ENCODE data around the gene TFF2.

Gene TFF2

GRCh38 chr21:42350927-42351426 is at the start of gene TFF2:
TFF2 (minus strand) TSS chr21:42350994; CDS start chr21:42350957, 37 bp downstream.
- Histone ChIP-seq H3K9ac (ENCODE audit: low read depth, low read length) (no peak within 1 kb of the TSS), H3K36me3 (ENCODE audit: insufficient read depth, low read length) (no peaks in the 10 kb centered on the region), H3K4me1 (ENCODE audit: insufficient read depth, low read length) (no peaks in the 10 kb centered on the region), H3K9me3 (ENCODE audit: control insufficient read depth, insufficient read depth, low read length) (no peaks in the 10 kb centered on the region)

- no peak overlapping the region for H3K9ac ChIP-seq (ENCODE audit: low read depth, low read length)
- H3K9me3 ChIP-seq (ENCODE audit: control insufficient read depth, insufficient read depth, low read length): peaks cover 5% of the 10 kb centered on the region
- H3K4me1 ChIP-seq (ENCODE audit: insufficient read depth, low read length): peaks cover 13% of the 10 kb centered on the region; the same call in 1 of the 2 replicates
- no peaks in the 10 kb centered on the region for H3K36me3 ChIP-seq (ENCODE audit: insufficient read depth, low read length)
Measured at GRCh38 chr21:42400525-42400924, 49.7 kb upstream of the TFF2 start.

- H3K9ac ChIP-seq (ENCODE audit: low read depth, low read length): no peak overlapping the region
- H3K36me3 ChIP-seq (ENCODE audit: insufficient read depth, low read length): no peaks in the 10 kb centered on the region
- peaks cover 13% of the 10 kb centered on the region; the same call in 1 of the 2 replicates for H3K4me1 ChIP-seq (ENCODE audit: insufficient read depth, low read length)
- H3K9me3 ChIP-seq (ENCODE audit: control insufficient read depth, insufficient read depth, low read length): peaks cover 5% of the 10 kb centered on the region
Measured at GRCh38 chr21:42398436-42399028, 47.7 kb upstream of the TFF2 start.

GRCh38 chr21:42397746-42398394 is 47.1 kb upstream of the TFF2 start:
- H3K9me3 ChIP-seq (ENCODE audit: control insufficient read depth, insufficient read depth, low read length): peaks cover 5% of the 10 kb centered on the region
- H3K9ac ChIP-seq (ENCODE audit: low read depth, low read length): no peak overlapping the region
- H3K36me3 ChIP-seq (ENCODE audit: insufficient read depth, low read length): no peaks in the 10 kb centered on the region
- peaks cover 13% of the 10 kb centered on the region; the same call in 1 of the 2 replicates for H3K4me1 ChIP-seq (ENCODE audit: insufficient read depth, low read length)

GRCh38 chr21:42396799-42397745 is 46.3 kb upstream of the TFF2 start:
- Histone ChIP-seq H3K9ac (ENCODE audit: low read depth, low read length) (no peak overlapping the region), H3K4me1 (ENCODE audit: insufficient read depth, low read length) (peaks cover 13% of the 10 kb centered on the region; the same call in 1 of the 2 replicates), H3K9me3 (ENCODE audit: control insufficient read depth, insufficient read depth, low read length) (peaks cover 5% of the 10 kb centered on the region), H3K36me3 (ENCODE audit: insufficient read depth, low read length) (no peaks in the 10 kb centered on the region)

GRCh38 chr21:42395905-42396651 is 45.3 kb upstream of the TFF2 start, which contains the start of gene TMPRSS3:
TMPRSS3 (minus strand) TSS chr21:42396052; CDS start chr21:42395417, 635 bp downstream.
- H3K9ac ChIP-seq (ENCODE audit: low read depth, low read length): no peak within 1 kb of the TSS; the same call in 1 of the 2 replicates

GRCh38 chr21:42395302-42395701 is 44.5 kb upstream of the TFF2 start:
- no peaks in the 10 kb centered on the region for H3K36me3 ChIP-seq (ENCODE audit: insufficient read depth, low read length)
- H3K4me1 ChIP-seq (ENCODE audit: insufficient read depth, low read length): peaks cover 13% of the 10 kb centered on the region; the same call in 1 of the 2 replicates
- H3K9ac ChIP-seq (ENCODE audit: low read depth, low read length): no peak overlapping the region
- H3K9me3 ChIP-seq (ENCODE audit: control insufficient read depth, insufficient read depth, low read length): no peaks in the 10 kb centered on the region

More at GRCh38 chr21:42395905-42396651, 45.3 kb upstream of the TFF2 start, which contains the start of gene TMPRSS3:
- Histone ChIP-seq H3K9me3 (ENCODE audit: control insufficient read depth, insufficient read depth, low read length) (no peaks in the 10 kb centered on the region), H3K36me3 (ENCODE audit: insufficient read depth, low read length) (no peaks in the 10 kb centered on the region), H3K4me1 (ENCODE audit: insufficient read depth, low read length) (peaks cover 13% of the 10 kb centered on the region; the same call in 1 of the 2 replicates)

GRCh38 chr21:42393443-42393950 is 42.7 kb upstream of the TFF2 start:
- Histone ChIP-seq H3K36me3 (ENCODE audit: insufficient read depth, low read length) (no peaks in the 10 kb centered on the region), H3K4me1 (ENCODE audit: insufficient read depth, low read length) (peaks cover 19% of the 10 kb centered on the region), H3K9ac (ENCODE audit: low read depth, low read length) (no peak overlapping the region), H3K9me3 (ENCODE audit: control insufficient read depth, insufficient read depth, low read length) (no peaks in the 10 kb centered on the region; the same call in 1 of the 2 replicates)

- Histone ChIP-seq H3K36me3 (ENCODE audit: insufficient read depth, low read length) (no peaks in the 10 kb centered on the region), H3K4me1 (ENCODE audit: insufficient read depth, low read length) (peaks cover 17% of the 10 kb centered on the region), H3K9ac (ENCODE audit: low read depth, low read length) (no peak overlapping the region), H3K9me3 (ENCODE audit: control insufficient read depth, insufficient read depth, low read length) (no peaks in the 10 kb centered on the region; the same call in 1 of the 2 replicates)
Measured at GRCh38 chr21:42392731-42393442, 42.1 kb upstream of the TFF2 start.

GRCh38 chr21:42391297-42391696 is 40.5 kb upstream of the TFF2 start:
- H3K9ac ChIP-seq (ENCODE audit: low read depth, low read length): no peak overlapping the region
- H3K36me3 ChIP-seq (ENCODE audit: insufficient read depth, low read length): no peaks in the 10 kb centered on the region
- H3K9me3 ChIP-seq (ENCODE audit: control insufficient read depth, insufficient read depth, low read length): no peaks in the 10 kb centered on the region; the same call in 1 of the 2 replicates
- peaks cover 15% of the 10 kb centered on the region for H3K4me1 ChIP-seq (ENCODE audit: insufficient read depth, low read length)

- Histone ChIP-seq H3K9me3 (ENCODE audit: control insufficient read depth, insufficient read depth, low read length) (no peaks in the 10 kb centered on the region; the same call in 1 of the 2 replicates), H3K36me3 (ENCODE audit: insufficient read depth, low read length) (no peaks in the 10 kb centered on the region), H3K9ac (ENCODE audit: low read depth, low read length) (no peak overlapping the region), H3K4me1 (ENCODE audit: insufficient read depth, low read length) (peaks cover 9% of the 10 kb centered on the region)
Measured at GRCh38 chr21:42390696-42391095, 39.9 kb upstream of the TFF2 start.

- peaks cover 9% of the 10 kb centered on the region for H3K4me1 ChIP-seq (ENCODE audit: insufficient read depth, low read length)
- H3K9me3 ChIP-seq (ENCODE audit: control insufficient read depth, insufficient read depth, low read length): no peaks in the 10 kb centered on the region; the same call in 1 of the 2 replicates
- H3K36me3 ChIP-seq (ENCODE audit: insufficient read depth, low read length): no peaks in the 10 kb centered on the region
- no peak overlapping the region for H3K9ac ChIP-seq (ENCODE audit: low read depth, low read length)
Measured at GRCh38 chr21:42390193-42390592, 39.4 kb upstream of the TFF2 start.

- no peaks in the 10 kb centered on the region; the same call in 1 of the 2 replicates for H3K9me3 ChIP-seq (ENCODE audit: control insufficient read depth, insufficient read depth, low read length)
- H3K4me1 ChIP-seq (ENCODE audit: insufficient read depth, low read length): peaks cover 9% of the 10 kb centered on the region
- no peaks in the 10 kb centered on the region for H3K36me3 ChIP-seq (ENCODE audit: insufficient read depth, low read length)
- H3K9ac ChIP-seq (ENCODE audit: low read depth, low read length): no peak overlapping the region
Measured at GRCh38 chr21:42389449-42389835, 38.6 kb upstream of the TFF2 start.

All from ES-I3 (cell line).